Measurements from ENCODE around the gene FUT2.

Gene FUT2

DNA sequence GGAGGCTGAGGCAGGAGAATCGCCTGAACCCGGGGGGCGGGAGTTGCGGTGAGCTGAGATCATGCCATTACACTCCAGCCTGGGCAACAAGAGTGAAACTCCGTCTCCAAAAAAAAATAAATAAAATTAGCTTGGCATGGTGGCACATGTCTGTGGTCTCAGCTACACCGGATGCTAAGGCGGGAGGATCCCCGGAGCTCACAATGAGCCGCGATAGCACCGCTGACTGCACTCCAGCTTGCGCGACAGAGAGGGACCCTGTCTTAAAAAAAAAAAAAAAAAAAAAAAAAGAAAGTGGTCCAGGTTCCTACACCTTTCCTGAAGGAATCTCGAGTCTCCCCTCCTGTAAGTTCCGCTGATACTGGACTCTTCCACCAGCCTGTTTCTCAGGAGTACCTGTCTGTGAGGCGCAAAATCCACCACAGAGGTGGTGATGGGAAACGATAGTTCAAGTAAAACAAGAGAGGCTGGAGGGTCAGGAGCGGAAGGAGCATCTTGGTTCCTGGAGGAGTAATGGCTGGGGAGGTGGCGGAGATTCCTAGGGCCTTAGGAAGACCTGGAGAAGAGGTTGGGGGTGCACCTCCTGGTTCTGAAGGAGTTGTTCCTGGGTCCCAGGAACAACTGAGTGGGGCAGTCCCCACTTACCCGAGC lies 56.2 kb downstream of the FUT2 start:
- no peak for DNase-seq (ENCODE audit: low spot score)

GRCh38 chr19:48752496-48753365 lies 57.0 kb downstream of the FUT2 start, which contains the start of gene FUT1:
Gene FUT1 (minus strand): TSS chr19:48752641. CDS start chr19:48751281, 1,360 bp downstream.
- no peak for DNase-seq (ENCODE audit: low spot score)

DNA sequence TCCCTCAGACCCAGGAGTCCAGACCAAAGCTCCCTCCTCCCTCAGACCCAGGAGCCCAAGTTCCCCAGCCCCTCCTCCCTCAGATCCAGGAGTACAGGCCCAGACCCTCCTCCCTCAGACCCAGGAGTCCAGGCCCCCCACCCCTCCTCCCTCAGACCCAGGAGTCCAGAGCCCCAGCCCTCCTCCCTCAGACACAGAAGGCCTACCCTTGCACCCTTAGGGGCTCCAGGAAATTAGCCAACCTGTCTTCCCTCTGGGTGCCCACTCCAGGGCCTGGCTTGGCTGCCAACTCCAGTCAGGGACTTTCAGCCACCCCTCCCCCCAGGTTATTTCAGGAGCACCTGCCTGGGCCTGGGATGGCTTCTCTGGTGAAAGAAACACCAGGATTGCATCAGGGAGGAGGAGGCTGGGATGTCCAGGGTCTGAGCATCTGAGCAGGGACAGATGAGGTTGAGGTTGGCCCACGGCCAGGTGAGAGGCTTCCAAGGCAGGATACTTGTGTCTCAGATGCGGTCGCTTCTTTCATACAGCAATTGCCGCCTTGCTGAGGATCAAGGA lies 59.4 kb downstream of the FUT2 start, which contains the start of gene FGF21:
Gene FGF21 (plus strand): TSS at position 441 of the 558 bp plus-strand sequence. CDS start 713 bp downstream, outside the sequence.
- peak; percentile 72 for DNase-seq (ENCODE audit: low spot score)
